SK-N-SH (cell line): ENCODE results near the gene ZNF80. TPM values are rescaled to one million over a fixed set of nuclear protein-coding genes. Genes with fewer than 3 reads are reported as not detected.

Experiments used
- CTCF ChIA-PET: fragments of 300-600, 350-600 bp; formaldehyde crosslinking; extraction: SDS; loops from one replicate; lab custom pipeline; 2021; lab: Yijun Ruan, JAX
- POLR2A ChIA-PET: fragments of 350-600 bp; sonication (Branson Sonifier 250); formaldehyde crosslinking; extraction: SDS; loops from one replicate; lab custom pipeline; 2020; ENCODE audit warnings: antibody characterized with exemption, inconsistent platforms; lab: Yijun Ruan, JAX
- DNase-seq: peaks from one replicate; pipeline ENCODE4 v3.0.0; 2012
- H2AFZ ChIP-seq: fragments of 200-600 bp; sonication (generic); 2 replicates; pipeline ENCODE4 v1.8.1; 2016; ENCODE audit warnings: antibody characterized with exemption, mild to moderate bottlenecking, low read depth
- H3F3A ChIP-seq: fragments of 200-600 bp; sonication (generic); replicated peaks from 2 replicates; pipeline ENCODE3; 2016; ENCODE audit warnings: antibody characterized with exemption, mild to moderate bottlenecking; ENCODE audit not compliant: insufficient read depth
- H3K27ac ChIP-seq, 2 experiments: fragments of 200-500 bp in 1 of 2; fragments of 200-600 bp in 1 of 2; sonication (Bioruptor generic) in 1 of 2; sonication (generic), shearing (Covaris generic) in 1 of 2; 2 replicates each; pipeline versions ENCODE4 v1.5.1 to v1.6.1; 2014 to 2016; ENCODE audit warnings: low read depth in 2 of 2, inconsistent platforms in 1 of 2, low read length in 1 of 2, mild to moderate bottlenecking in 1 of 2, mixed read lengths in 1 of 2
- H3K27me3 ChIP-seq: fragments of 200-600 bp; sonication (generic), shearing (Covaris generic); 2 replicates; pipeline ENCODE4 v1.6.1; 2016; ENCODE audit warnings: mixed run types; ENCODE audit not compliant: insufficient read depth
- H3K36me3 ChIP-seq, 2 experiments: fragments of 200-500 bp in 1 of 2; fragments of 200-600 bp in 1 of 2; sonication (Bioruptor generic) in 1 of 2; sonication (generic) in 1 of 2; replicated peaks in 1 of 2; 2 replicates each; pipeline versions ENCODE3 to v1.5.1; 2014 to 2016; ENCODE audit warnings: low read length in 1 of 2, mild to moderate bottlenecking in 1 of 2; ENCODE audit not compliant: insufficient read depth in 2 of 2, control insufficient read depth in 1 of 2
- H3K4me1 ChIP-seq, 2 experiments: fragments of 200-500 bp in 1 of 2; fragments of 200-600 bp in 1 of 2; sonication (Bioruptor generic) in 1 of 2; sonication (generic), shearing (Covaris generic) in 1 of 2; 2 replicates each; pipeline versions ENCODE4 v1.5.1 to v1.6.1; 2014 to 2016; ENCODE audit warnings: low read depth in 1 of 2, low read length in 1 of 2, mixed run types in 1 of 2; ENCODE audit not compliant: insufficient read depth in 2 of 2, control insufficient read depth in 1 of 2
- H3K4me2 ChIP-seq: fragments of 200-600 bp; sonication (generic), shearing (Covaris generic); 2 replicates; pipeline ENCODE4 v1.6.1; 2017; ENCODE audit warnings: mixed run types
- H3K4me3 ChIP-seq, 2 experiments: fragments of 200-500 bp in 1 of 2; fragments of 200-600 bp in 1 of 2; sonication (Bioruptor generic) in 1 of 2; sonication (generic), shearing (Covaris generic) in 1 of 2; 2 replicates each; pipeline versions ENCODE4 v1.5.1 to v1.8.1; 2014 to 2016; ENCODE audit warnings: low read depth in 2 of 2, inconsistent platforms in 1 of 2, low read length in 1 of 2, mild to moderate bottlenecking in 1 of 2, mixed read lengths in 1 of 2, moderate library complexity in 1 of 2
- H3K79me2 ChIP-seq: fragments of 200-600 bp; sonication (generic); 2 replicates; pipeline ENCODE4 v1.8.1; 2017; ENCODE audit warnings: mild to moderate bottlenecking; ENCODE audit not compliant: insufficient read depth
- H3K9ac ChIP-seq: fragments of 200-600 bp; sonication (generic); 2 replicates; pipeline ENCODE4 v1.6.1; 2017; ENCODE audit warnings: mixed run types
- H3K9me2 ChIP-seq: fragments of 200-600 bp; sonication (generic); 2 replicates; pipeline ENCODE4 v1.6.1; 2017; ENCODE audit warnings: mixed run types
- H3K9me3 ChIP-seq: fragments of 200-600 bp; sonication (generic); 2 replicates; pipeline ENCODE4 v1.6.1; 2017; ENCODE audit warnings: mixed run types, mild to moderate bottlenecking, moderate library complexity
- H4K20me1 ChIP-seq: fragments of 200-600 bp; sonication (generic); 2 replicates; pipeline ENCODE4 v1.6.1; 2017; ENCODE audit warnings: mild to moderate bottlenecking, mixed run types; ENCODE audit not compliant: insufficient read depth
- CHD2 ChIP-seq: fragments of 150-350 bp; IDR thresholded peaks from 2 replicates; pipeline ENCODE4 v1.6.1; 2018; ENCODE audit warnings: low read length; ENCODE audit not compliant: partially characterized antibody
- FOXM1 ChIP-seq: IDR thresholded peaks from 2 replicates; pipeline ENCODE4 v1.4.0; 2012; ENCODE audit warnings: low read depth, mild to moderate bottlenecking
- JUND ChIP-seq: IDR thresholded peaks from 2 replicates; pipeline ENCODE4 v1.4.0; 2012
- RCOR1 ChIP-seq: fragments of 150-350 bp; IDR thresholded peaks from 2 replicates; pipeline ENCODE4 v1.6.1; 2017; ENCODE audit warnings: antibody characterized with exemption, low read length
- REST ChIP-seq: IDR thresholded peaks from 2 replicates; pipeline ENCODE4 v1.6.1; 2012; ENCODE audit warnings: mild to moderate bottlenecking, low read depth, low read length, moderate library complexity
- RXRA ChIP-seq: IDR thresholded peaks from 2 replicates; pipeline ENCODE4 v1.4.0; 2012; ENCODE audit warnings: low read depth, mild to moderate bottlenecking, borderline replicate concordance
- SIN3A ChIP-seq: IDR thresholded peaks from 2 replicates; pipeline ENCODE4 v1.6.1; 2012; ENCODE audit warnings: low read depth, mild to moderate bottlenecking, low read length, moderate library complexity, borderline replicate concordance
- USF2 ChIP-seq: fragments of 150-350 bp; IDR thresholded peaks from 2 replicates; pipeline ENCODE4 v1.6.1; 2017; ENCODE audit warnings: antibody characterized with exemption, low read length, low read depth, borderline replicate concordance
- WGBS: methylation state at CpG from one replicate; pipeline ENCODE4 v1.1.6; 2017; ENCODE audit warnings: low lambda C conversion rate; 5-methylcytosine and 5-hydroxymethylcytosine counted together
- polyA plus RNA-seq, 3 experiments: library from polyadenylated mRNA; depleted of rRNA; stranded (reverse); fragments of >200 nt; gene quantifications; 2 replicates each; pipeline ENCODE4 v1.2.3, GENCODE V29; 2012

The ZNF80 gene
- polyA plus RNA-seq, 1 of the 3 experiments (the other 2 are of a cell fraction): not detected

GRCh38 chr3:114218578-114219185, 18.7 kb downstream of the ZNF80 start:
- Histone ChIP-seq H3K36me3 (no peaks in the 10 kb centered on the region), H3K27me3 (no peaks in the 10 kb centered on the region), H3K9ac (no peak overlapping the region), H3F3A (no peaks in the 10 kb centered on the region), H3K9me2 (no peaks in the 10 kb centered on the region), H3K9me3 (no peaks in the 10 kb centered on the region), H2AFZ (no peak overlapping the region), H3K4me3 (no peak overlapping the region), H4K20me1 (no peaks in the 10 kb centered on the region), H3K4me1 (peaks cover 3 to 13% of the 10 kb centered on the region in 2 experiments), H3K4me2 (no peak overlapping the region), H3K27ac (no peak overlapping the region), H3K79me2 (no peaks in the 10 kb centered on the region)
- 51% methylated on average over 12 of the region's 12 CpGs for WGBS
- DNase-seq: no peak
- POLR2A ChIA-PET: no interaction called here
- TF ChIP-seq RCOR1: no peak
- TF ChIP-seq RXRA: no peak
- TF ChIP-seq REST: no peak
- TF ChIP-seq JUND: no peak
- CTCF ChIA-PET: no interaction called here

GRCh38 chr3:114218006-114218405, 19.4 kb downstream of the ZNF80 start:
- Histone ChIP-seq H3F3A (no peaks in the 10 kb centered on the region), H3K27ac (no peak overlapping the region), H3K9me2 (no peaks in the 10 kb centered on the region), H3K79me2 (no peaks in the 10 kb centered on the region), H3K4me1 (peaks cover 3 to 19% of the 10 kb centered on the region in 2 experiments), H2AFZ (no peak overlapping the region), H3K27me3 (no peaks in the 10 kb centered on the region), H3K36me3 (no peaks in the 10 kb centered on the region), H3K4me3 (no peak overlapping the region), H4K20me1 (no peaks in the 10 kb centered on the region), H3K9me3 (no peaks in the 10 kb centered on the region), H3K4me2 (no peak overlapping the region; the same call in 1 of the 2 replicates), H3K9ac (no peak overlapping the region)
- ChIA-PET CTCF (no interaction called here), POLR2A (no interaction called here)
- WGBS: 65% methylated on average over 3 of the region's 3 CpGs
- TF ChIP-seq FOXM1 (no peak), CHD2 (no peak), USF2 (no peak), SIN3A (no peak), RCOR1 (no peak)
- no peak for DNase-seq
